ENCODE measurements around the gene ACP6.

- no peak for TF ChIP-seq CTCF (IDR thresholded peaks at IDR 0.05; ENCODE audit: extremely low read depth in 1 of 2, insufficient read depth in 1 of 2, low read depth in 1 of 2, low read length in 2 of 2)
- no peak for TF ChIP-seq POLR2A (IDR thresholded peaks at IDR 0.05; ENCODE audit: low read depth, low read length)
- TF ChIP-seq, protein P1, sequence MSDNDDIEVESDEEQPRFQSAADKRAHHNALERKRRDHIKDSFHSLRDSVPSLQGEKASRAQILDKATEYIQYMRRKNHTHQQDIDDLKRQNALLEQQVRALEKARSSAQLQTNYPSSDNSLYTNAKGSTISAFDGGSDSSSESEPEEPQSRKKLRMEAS (IDR thresholded peaks at IDR 0.05; ENCODE audit: insufficient read depth, insufficient read length): no peak
- TF ChIP-seq EZH2 (IDR thresholded peaks at IDR 0.05; ENCODE audit: borderline replicate concordance, low read depth, low read length, severe bottlenecking): no peak
- TF ChIP-seq JUN (IDR thresholded peaks at IDR 0.05; ENCODE audit: borderline replicate concordance, insufficient read depth, insufficient read length, low read depth): no peak
Observed at GRCh38 chr1:147622731-147623130, 47.6 kb downstream of the ACP6 start.
